PC-3 (cell line): Measurements from ENCODE around the gene TMEM143. TPM values are rescaled to one million over a fixed set of nuclear protein-coding genes. Genes with fewer than 3 reads are reported as not detected.

ENCODE experiments used
- ATAC-seq: fragments of 200-7000 bp; cut with Tn5 transposase; 2 replicates; pipeline ENCODE4 v1.9.1; 2020; ENCODE audit warnings: mild to moderate bottlenecking, moderate library complexity
- BruUV-seq: library from RNA; stranded (reverse); fragments of 400-500 nt; replicated peaks from 2 replicates; lab custom pipeline; 2021; lab: Mats Ljungman, UMichigan
- CTCF ChIA-PET: fragments of 300-600 bp; sonication (Branson Sonifier 250); formaldehyde crosslinking; loops from one replicate; lab custom pipeline; 2022; ENCODE audit warnings: antibody characterized with exemption; lab: Charles Lee
- POLR2A ChIA-PET: fragments of 300-600 bp; sonication (Branson Sonifier 250); formaldehyde crosslinking; loops from one replicate; lab custom pipeline; 2022; ENCODE audit warnings: antibody characterized with exemption; ENCODE audit not compliant: unreplicated experiment; lab: Charles Lee
- DNase-seq: peaks from one replicate; pipeline ENCODE4 v3.0.0-alpha.2; 2015
- H2AFZ ChIP-seq: fragments of 300-600 bp; sonication (generic); 2 replicates; pipeline ENCODE4 v1.6.0; 2016; ENCODE audit warnings: antibody characterized with exemption, low read length
- H3F3A ChIP-seq: fragments of 300-600 bp; sonication (generic); one replicate; pipeline ENCODE4 v1.6.0; 2017; ENCODE audit warnings: antibody characterized with exemption, low read length, control low read depth, mild to moderate bottlenecking; ENCODE audit not compliant: unreplicated experiment
- H3K27ac ChIP-seq: fragments of 300-600 bp; sonication (generic); 2 replicates; pipeline ENCODE4 v1.5.1; 2016; ENCODE audit warnings: mild to moderate bottlenecking, low read length
- H3K27me3 ChIP-seq: fragments of 300-600 bp; sonication (generic); 2 replicates; pipeline ENCODE4 v1.6.1; 2016; ENCODE audit warnings: low read length, mixed read lengths
- H3K36me3 ChIP-seq: fragments of 300-600 bp; sonication (generic); 2 replicates; pipeline ENCODE4 v1.6.1; 2016; ENCODE audit warnings: low read depth, mixed run types, low read length, mixed read lengths
- H3K4me1 ChIP-seq: fragments of 300-600 bp; sonication (generic); 2 replicates; pipeline ENCODE4 v1.5.1; 2016; ENCODE audit warnings: low read length; ENCODE audit not compliant: insufficient read depth
- H3K4me2 ChIP-seq: fragments of 300-600 bp; sonication (generic); 2 replicates; pipeline ENCODE4 v1.6.0; 2016; ENCODE audit warnings: low read length
- H3K4me3 ChIP-seq: fragments of 300-600 bp; sonication (generic); 2 replicates; pipeline ENCODE4 v1.5.1; 2016; ENCODE audit warnings: mild to moderate bottlenecking, low read length, mixed read lengths
- H3K79me2 ChIP-seq: fragments of 300-600 bp; sonication (generic); 2 replicates; pipeline ENCODE4 v1.6.1; 2017; ENCODE audit warnings: low read length, mixed read lengths
- H3K9ac ChIP-seq: fragments of 300-600 bp; sonication (generic); 2 replicates; pipeline ENCODE4 v1.6.0; 2016; ENCODE audit warnings: mild to moderate bottlenecking, low read length
- H3K9me2 ChIP-seq: fragments of 300-600 bp; sonication (generic); replicated peaks from 2 replicates; pipeline ENCODE4 v1.6.1; 2016; ENCODE audit warnings: mixed run types, low read length, mixed read lengths
- H3K9me3 ChIP-seq: fragments of 300-600 bp; sonication (generic); 2 replicates; pipeline ENCODE4 v1.6.1; 2016; ENCODE audit warnings: low read length, mixed read lengths
- H4K20me1 ChIP-seq: fragments of 300-600 bp; sonication (generic); 2 replicates; pipeline ENCODE4 v1.6.1; 2016; ENCODE audit warnings: low read length, mixed read lengths
- CTCF ChIP-seq: fragments of 300-600 bp; sonication (generic); conservative IDR thresholded peaks from 2 replicates; pipeline ENCODE4 v1.5.1; 2017; ENCODE audit warnings: antibody characterized with exemption, low read depth, mild to moderate bottlenecking, low read length
- EZH2 ChIP-seq: fragments of 300-600 bp; sonication (generic); IDR thresholded peaks from one replicate; pipeline ENCODE4 v1.6.1; 2017; ENCODE audit warnings: antibody characterized with exemption, mild to moderate bottlenecking, low read length; ENCODE audit not compliant: unreplicated experiment
- EZH2phosphoT487 ChIP-seq: fragments of 300-600 bp; sonication (generic); IDR thresholded peaks from 2 replicates; pipeline ENCODE4 v1.6.1; 2018; ENCODE audit warnings: mild to moderate bottlenecking, antibody characterized with exemption, low read length, borderline replicate concordance
- intact Hi-C: fragments of 100-400 bp; cut with micrococcal nuclease; formaldehyde crosslinking; loops from 2 replicates; pipeline ENCODE4 v1.9.0; 2023
- total RNA-seq: library from RNA; depleted of rRNA; stranded (reverse); fragments of >200 nt; gene quantifications from 2 replicates; pipeline ENCODE4 v1.2.3, GENCODE V29; 2014

The TMEM143 gene
- total RNA-seq, 1 experiment from 2014 or later = 7.1 TPM

DNA sequence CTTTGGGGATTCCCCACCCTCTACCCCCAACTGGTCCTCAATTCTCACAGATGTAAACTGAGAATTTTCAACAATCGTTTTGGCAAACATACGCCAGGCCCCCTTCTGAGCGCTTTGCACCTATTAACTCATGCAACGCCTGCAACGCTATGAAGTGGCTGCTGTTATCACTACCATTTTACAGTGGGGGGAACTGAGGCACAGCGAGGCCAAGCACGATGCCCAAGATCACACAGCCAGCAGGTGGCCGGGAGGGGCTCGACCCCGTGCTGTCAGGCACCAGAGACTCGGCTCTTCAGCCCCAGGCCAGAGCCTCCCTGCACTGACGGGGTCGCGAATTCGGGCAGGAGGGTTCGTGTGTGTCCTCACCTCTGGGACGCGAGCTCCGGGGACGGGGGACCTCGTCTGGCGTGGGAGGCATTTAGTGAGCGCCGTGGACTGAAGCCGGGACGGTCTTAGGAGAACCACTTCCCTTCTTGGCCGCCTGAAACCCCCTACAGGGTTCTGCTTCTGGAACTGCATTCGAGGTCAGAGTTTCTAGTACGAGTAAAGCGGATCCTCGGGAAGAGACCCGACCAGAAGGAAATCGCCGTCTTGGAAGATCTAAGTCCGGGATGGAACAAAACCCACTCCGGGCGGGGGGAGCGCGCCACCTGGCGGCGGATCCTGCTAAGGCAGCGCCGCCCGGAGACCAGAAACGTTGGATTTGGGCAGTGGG is 72.8 kb downstream of the TMEM143 start:
- intact Hi-C loops = loop anchor here (1.0 kb wide), 2 partner anchors 20 to 24 kb away; no protein-coding TSS in a partner anchor
- no TSS peak for BruUV-seq

DNA sequence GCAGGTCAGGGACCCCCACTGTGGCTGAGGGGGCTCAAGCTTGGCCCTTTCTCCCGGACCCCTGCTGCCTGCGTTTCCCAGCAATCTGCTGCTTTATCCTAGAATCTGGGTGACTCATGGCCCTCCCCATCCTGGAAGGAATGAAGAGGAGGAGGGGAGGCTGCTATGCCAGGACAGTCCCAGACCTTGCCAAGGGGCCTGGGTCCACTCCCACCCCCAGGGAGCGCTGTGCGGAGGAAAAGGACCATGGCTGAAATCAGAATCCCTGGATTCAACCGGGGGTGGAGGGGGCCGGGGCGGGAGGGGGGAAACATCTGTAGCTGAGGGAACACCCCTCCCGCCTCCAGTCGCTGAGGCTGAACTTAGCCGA is 73.4 kb downstream of the TMEM143 start:
- ChIA-PET POLR2A (no interaction called here), CTCF (no interaction called here)
- H3K4me2 ChIP-seq = peak overlapping the region; percentile 90; the same call in 1 of the 2 replicates
- TF ChIP-seq EZH2phosphoT487 (no peak), EZH2 (no peak), CTCF (no peak)
- H2AFZ ChIP-seq = no peak overlapping the region
- no peaks in the 10 kb centered on the region for H3K9me3 ChIP-seq
- no peak overlapping the region for H3K4me3 ChIP-seq
- H3F3A ChIP-seq = no peaks in the 10 kb centered on the region
- intact Hi-C loops = no loop called here
- H3K79me2 ChIP-seq = no peaks in the 10 kb centered on the region
- H3K36me3 ChIP-seq = no peaks in the 10 kb centered on the region; the same call in 1 of the 2 replicates
- BruUV-seq = no TSS peak
- no peaks in the 10 kb centered on the region for H4K20me1 ChIP-seq
- ATAC-seq = no peak
- H3K27me3 ChIP-seq = no peaks in the 10 kb centered on the region
- no peaks in the 10 kb centered on the region for H3K9me2 ChIP-seq
- no peak overlapping the region for H3K27ac ChIP-seq
- no peak for DNase-seq
- no peak overlapping the region for H3K9ac ChIP-seq
- H3K4me1 ChIP-seq = peaks cover 5% of the 10 kb centered on the region

More for the DNA sequence above, 72.8 kb downstream of the TMEM143 start:
- CTCF ChIA-PET = interaction anchor here (0.6 kb wide), 1 partner anchor 22 kb away, joined by 3 read pairs; no protein-coding TSS in a partner anchor
- no peaks in the 10 kb centered on the region for H3K9me2 ChIP-seq
- H4K20me1 ChIP-seq = no peaks in the 10 kb centered on the region
- no peak overlapping the region for H3K9ac ChIP-seq
- H3K9me3 ChIP-seq = no peaks in the 10 kb centered on the region
- no peaks in the 10 kb centered on the region for H3K27me3 ChIP-seq
- H3K4me3 ChIP-seq = peak overlapping the region; percentile 63
- H3K4me1 ChIP-seq = peaks cover 5% of the 10 kb centered on the region
- H3K27ac ChIP-seq = no peak overlapping the region
- H3K79me2 ChIP-seq = no peaks in the 10 kb centered on the region
- TF ChIP-seq EZH2phosphoT487 (no peak), CTCF (peak; percentile 86)
- peak overlapping the region; percentile 90 for H3K4me2 ChIP-seq
- DNase-seq (peak; percentile 78), ATAC-seq (peak; percentile 75)
- peak overlapping the region; percentile 90 for H2AFZ ChIP-seq
- H3K36me3 ChIP-seq = no peaks in the 10 kb centered on the region; the same call in 1 of the 2 replicates
- POLR2A ChIA-PET = no interaction called here
- no peaks in the 10 kb centered on the region for H3F3A ChIP-seq

DNA sequence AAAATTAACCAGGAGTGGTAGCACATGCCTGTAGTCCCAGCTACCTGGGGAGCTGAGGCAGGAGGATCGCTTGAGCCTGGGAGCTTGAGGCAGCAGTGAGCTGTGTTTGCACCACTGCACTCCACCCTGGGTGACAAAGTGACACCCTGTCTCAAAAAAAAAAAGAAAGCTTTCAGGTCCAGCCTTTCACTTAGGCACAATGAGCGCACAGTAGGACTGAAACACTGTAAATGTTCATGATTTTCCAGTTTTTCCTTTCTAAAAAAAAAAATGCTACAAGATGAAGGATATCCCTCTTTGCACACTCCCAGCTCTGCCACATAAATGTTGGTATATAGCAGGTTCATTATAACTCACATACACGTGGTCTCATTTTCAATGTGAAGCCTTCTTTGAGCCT is 76.0 kb downstream of the TMEM143 start:
- Histone ChIP-seq H3K4me2 (no peak overlapping the region), H3K4me1 (peaks cover 5% of the 10 kb centered on the region; the same call in 1 of the 2 replicates), H3K9ac (no peak overlapping the region), H3K27me3 (no peaks in the 10 kb centered on the region), H3K4me3 (no peak overlapping the region), H2AFZ (no peak overlapping the region), H3K9me3 (no peaks in the 10 kb centered on the region), H3K9me2 (no peaks in the 10 kb centered on the region), H3K36me3 (no peaks in the 10 kb centered on the region; the same call in 1 of the 2 replicates), H3K79me2 (no peaks in the 10 kb centered on the region), H3K27ac (no peak overlapping the region), H4K20me1 (no peaks in the 10 kb centered on the region), H3F3A (no peaks in the 10 kb centered on the region)
- DNase-seq (no peak), ATAC-seq (no peak)
- TF ChIP-seq EZH2phosphoT487 (no peak), CTCF (no peak), EZH2 (no peak)
- CTCF ChIA-PET = no interaction called here
- intact Hi-C loops = no loop called here
- POLR2A ChIA-PET = no interaction called here
- BruUV-seq = no TSS peak
